ENCODE measurements around the gene AMDHD1.

Gene AMDHD1

DNA sequence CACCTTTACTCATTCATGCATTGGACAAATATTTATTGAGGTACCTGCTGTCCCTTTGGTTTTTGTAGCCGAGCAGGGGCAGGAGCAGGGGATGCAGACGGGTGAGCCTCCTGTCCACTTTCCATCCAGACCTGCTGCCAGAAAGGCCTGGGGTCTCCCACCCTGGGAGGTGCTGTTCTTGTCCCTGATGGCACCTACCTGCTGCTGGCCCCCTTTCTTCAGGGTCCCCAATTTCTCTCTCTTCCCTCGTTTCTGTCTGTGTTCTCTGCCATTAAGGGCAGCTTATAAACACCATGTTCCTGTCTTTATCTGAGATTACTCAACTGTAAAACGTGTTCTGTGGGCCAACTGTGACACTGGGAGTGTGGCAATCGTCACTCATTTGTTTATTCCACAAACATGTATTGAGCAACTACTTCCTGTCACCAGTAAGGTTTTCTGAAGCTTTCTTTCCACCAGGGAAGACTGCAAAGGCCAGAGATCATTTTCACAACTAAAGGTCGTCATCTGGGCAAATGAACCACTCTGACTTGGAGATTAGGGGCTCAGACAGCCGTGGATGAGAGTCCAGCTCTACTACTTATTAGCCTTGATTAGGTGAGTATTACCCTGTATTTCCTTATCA is 53.0 kb downstream of the AMDHD1 start, which contains the start of gene HAL:
HAL (minus strand) TSS at position 311 of the 625 bp plus-strand sequence. CDS start 434 bp downstream, outside the sequence.
- DNase-seq (ENCODE audit: low read depth), result no peak

DNA sequence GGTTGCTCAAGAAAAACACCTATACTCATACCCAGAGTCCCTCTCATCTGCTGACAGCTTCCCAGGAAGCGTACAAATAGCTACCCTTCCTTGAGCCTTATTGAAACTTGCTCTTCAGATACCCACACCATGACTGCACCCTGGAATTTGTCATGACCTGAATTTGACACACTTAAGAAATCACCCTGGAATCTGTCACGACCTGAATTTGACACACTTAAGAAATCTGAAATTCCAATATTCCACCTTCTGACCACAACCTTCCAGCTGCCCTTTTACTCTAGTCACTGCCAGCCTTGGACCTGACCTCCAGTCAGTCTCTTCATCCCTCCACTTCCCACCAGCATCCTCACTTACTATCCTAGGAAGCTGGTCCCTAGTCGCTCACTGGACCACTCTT is 54.1 kb downstream of the AMDHD1 start:
- no peak for DNase-seq (ENCODE audit: low read depth)

- no peak for DNase-seq (ENCODE audit: low read depth)
Observed at GRCh38 chr12:95997911-95998510, 54.9 kb downstream of the AMDHD1 start.

DNA sequence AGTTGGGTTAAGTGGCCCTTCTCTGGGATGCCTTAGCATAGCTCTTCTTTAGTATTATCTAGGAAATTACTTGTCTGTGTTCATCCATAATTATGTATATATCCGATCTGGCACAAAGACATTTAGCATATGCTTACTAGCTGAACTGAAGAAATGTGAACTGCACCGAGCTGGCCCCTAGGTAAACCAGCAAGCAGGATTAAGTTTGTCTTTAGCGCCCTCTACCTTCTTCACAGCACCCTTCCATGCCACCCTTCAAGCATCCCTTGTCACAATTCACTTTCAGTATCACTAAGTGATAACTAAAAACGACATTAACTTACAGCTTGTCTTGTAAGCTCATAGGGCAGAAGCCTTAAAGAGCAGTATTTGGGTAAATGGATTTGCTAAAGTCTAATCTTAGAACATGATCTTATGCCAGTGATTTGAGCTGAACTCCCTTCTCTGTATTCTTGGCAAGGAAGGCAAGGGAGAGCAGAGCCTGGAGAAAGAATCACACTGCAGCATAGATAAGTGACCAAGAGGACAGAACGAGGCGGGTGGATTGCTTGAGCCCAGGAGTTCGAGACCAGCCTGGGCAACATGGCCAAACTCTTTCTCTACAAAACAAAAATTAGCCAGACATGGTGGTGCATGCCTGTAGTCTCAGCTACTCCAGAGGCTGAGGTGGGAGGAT is 55.6 kb downstream of the AMDHD1 start:
- DNase-seq (ENCODE audit: low read depth), result no peak

DNA sequence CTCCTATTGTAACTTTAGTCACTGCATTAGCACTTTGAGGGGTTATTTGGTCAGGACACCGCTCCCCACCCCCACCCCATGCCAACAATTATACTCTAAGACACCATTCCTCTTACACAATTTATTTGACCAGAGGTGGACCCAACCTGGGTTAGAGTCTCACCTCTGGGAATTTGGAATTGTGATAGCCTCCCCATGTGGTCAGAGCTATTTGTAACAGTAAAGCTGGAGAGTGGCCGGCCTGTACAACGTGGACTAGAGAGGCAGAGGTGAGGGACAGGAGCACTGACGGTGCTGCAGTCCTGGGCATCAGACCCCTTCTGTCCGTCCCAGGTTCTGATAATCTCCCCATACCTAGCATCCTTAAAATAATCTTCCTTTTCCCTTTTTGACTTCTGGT is 56.4 kb downstream of the AMDHD1 start:
- DNase-seq (ENCODE audit: low read depth), result no peak

GRCh38 chr12:96000858-96001257 is 57.7 kb downstream of the AMDHD1 start:
- no peak for DNase-seq (ENCODE audit: low read depth)

GRCh38 chr12:96006727-96007126 is 63.6 kb downstream of the AMDHD1 start:
- no peak for DNase-seq (ENCODE audit: low read depth)

DNA sequence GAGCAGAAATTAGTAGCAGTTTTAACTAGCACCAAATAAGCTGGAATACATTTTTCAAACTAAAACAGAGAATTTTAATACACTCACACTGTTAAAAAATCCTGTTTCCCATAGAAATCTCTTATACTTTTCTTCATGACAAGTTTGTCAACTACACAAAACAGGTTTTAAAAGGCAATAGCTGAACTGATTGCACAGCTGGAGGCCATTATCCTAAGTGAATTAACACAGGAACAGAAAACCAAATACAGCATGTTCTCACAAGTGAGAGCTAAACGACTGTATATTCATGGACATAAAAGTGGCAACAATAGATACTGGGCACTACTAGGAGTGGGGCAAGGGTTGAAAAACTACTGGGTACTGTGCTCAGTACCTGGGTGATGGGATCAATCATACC is 64.6 kb downstream of the AMDHD1 start:
- no peak for DNase-seq (ENCODE audit: low read depth)

- no peak for DNase-seq (ENCODE audit: low read depth)
Observed at GRCh38 chr12:96014943-96015599, 71.9 kb downstream of the AMDHD1 start.

- no peak for DNase-seq (ENCODE audit: low read depth)
Observed at GRCh38 chr12:96015672-96016071, 72.5 kb downstream of the AMDHD1 start.

Data from T-helper 22 cell (primary cell).